ENCODE data around the gene ZC3H7A.

The ZC3H7A gene

DNA sequence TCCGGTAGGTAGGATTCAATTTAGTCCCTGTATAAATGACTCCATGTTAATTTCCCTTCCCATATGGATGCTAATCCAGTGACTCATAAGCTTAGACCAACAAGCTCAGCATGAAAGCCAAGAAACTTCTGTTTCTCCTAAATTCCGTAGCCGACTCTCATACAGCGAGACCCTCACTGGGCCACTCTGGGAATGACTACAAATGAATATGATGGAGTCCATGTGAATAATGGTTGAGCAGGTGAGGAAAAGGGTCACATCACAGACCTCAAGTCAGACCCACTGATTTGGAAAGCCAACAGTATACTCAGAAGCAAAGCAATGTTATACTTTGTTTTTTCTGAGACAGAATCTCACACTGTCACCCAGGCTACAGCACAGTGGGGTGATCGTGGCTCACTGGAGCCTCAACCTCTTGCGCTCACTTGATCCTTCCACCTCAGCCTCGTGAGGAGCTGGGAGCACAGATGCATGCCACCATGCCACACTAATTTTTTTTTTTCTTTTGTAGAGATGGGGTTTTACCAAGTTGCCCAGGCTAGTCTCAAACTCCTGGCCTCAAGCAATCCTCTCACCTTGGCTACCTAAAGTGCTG, 39.7 kb upstream of the ZC3H7A start:
- no peak for DNase-seq (ENCODE audit: extremely low spot score)
- CTCF ChIA-PET: no interaction called here
- POLR2A ChIA-PET: interaction anchor here (1.2 kb wide), 2 partner anchors 15 to 39 kb away, joined by 4 to 5 read pairs; partner anchors contain the start of gene RSL1D1
- TF ChIP-seq SP1 (IDR thresholded peaks at IDR 0.05) (no peak), SUZ12 (IDR thresholded peaks at IDR 0.05) (no peak), TARDBP (IDR thresholded peaks at IDR 0.05) (no peak), LEF1 (IDR thresholded peaks at IDR 0.05; ENCODE audit: borderline replicate concordance) (no peak), BHLHE40 (IDR thresholded peaks at IDR 0.05; ENCODE audit: borderline replicate concordance) (no peak), ZNF384 (IDR thresholded peaks at IDR 0.05) (no peak), FOXK2 (IDR thresholded peaks at IDR 0.05) (no peak), FOXM1 (IDR thresholded peaks at IDR 0.05; ENCODE audit: borderline replicate concordance) (no peak), NFRKB (IDR thresholded peaks at IDR 0.05) (no peak), CTBP1 (IDR thresholded peaks at IDR 0.05; ENCODE audit: borderline replicate concordance) (no peak), FOXA1 (IDR thresholded peaks at IDR 0.05) (no peak), ARNT (IDR thresholded peaks at IDR 0.05) (no peak), ELF4 (IDR thresholded peaks at IDR 0.05) (no peak), HDGF (IDR thresholded peaks at IDR 0.05; ENCODE audit: borderline replicate concordance) (no peak), L3MBTL2 (conservative IDR thresholded peaks at IDR 0.05) (no peak)
- TF ChIP-seq, protein P1, sequence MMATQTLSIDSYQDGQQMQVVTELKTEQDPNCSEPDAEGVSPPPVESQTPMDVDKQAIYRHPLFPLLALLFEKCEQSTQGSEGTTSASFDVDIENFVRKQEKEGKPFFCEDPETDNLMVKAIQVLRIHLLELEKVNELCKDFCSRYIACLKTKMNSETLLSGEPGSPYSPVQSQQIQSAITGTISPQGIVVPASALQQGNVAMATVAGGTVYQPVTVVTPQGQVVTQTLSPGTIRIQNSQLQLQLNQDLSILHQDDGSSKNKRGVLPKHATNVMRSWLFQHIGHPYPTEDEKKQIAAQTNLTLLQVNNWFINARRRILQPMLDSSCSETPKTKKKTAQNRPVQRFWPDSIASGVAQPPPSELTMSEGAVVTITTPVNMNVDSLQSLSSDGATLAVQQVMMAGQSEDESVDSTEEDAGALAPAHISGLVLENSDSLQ (IDR thresholded peaks at IDR 0.05): no peak

DNA sequence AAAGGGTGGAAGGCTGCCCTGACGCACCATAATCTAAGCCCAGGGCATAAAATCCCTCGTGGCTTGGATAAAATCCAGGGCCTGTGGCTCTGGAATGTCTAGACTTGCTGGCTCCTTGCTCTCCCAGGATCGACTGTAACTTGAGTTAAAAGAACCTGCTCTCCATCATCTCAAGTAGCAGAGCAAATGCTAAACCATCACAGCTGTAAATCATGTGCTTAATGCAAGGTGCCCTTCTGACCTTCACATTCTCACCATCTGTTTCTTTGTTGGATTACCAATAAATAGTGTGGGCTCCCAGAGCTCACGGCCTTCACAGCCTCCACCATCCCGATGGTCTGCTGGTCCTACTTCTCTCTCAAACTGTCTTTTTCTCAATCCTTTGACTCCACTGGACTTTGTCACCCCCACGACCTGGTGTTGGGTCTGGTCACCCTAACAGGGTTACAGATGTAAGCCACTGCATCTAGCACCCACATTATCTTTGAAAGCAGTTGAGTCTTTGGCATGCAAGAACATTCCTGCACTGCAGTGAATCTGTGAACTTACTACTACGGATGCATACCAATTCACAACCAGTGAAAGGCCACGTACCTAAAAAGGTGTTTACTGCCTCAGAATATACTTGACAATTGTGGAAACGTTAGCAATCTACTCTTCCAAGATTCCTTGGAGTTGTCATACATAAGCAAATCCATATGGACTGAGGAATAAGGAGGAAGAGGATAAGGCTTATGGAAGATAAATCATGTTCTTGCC, 39.0 kb upstream of the ZC3H7A start:
- ChIA-PET CTCF (interaction anchor here (0.6 kb wide), 1 partner anchor 121 kb away, joined by 3 read pairs; no protein-coding TSS in a partner anchor), POLR2A (interaction anchor here (1.2 to 1.6 kb wide), 2 partner anchors 11 to 38 kb away, joined by 4 to 5 read pairs; no protein-coding TSS in a partner anchor)
- DNase-seq (ENCODE audit: extremely low spot score): no peak
- TF ChIP-seq, protein P1 (IDR thresholded peaks at IDR 0.05): no peak
- no peak for TF ChIP-seq TARDBP (IDR thresholded peaks at IDR 0.05)
- TF ChIP-seq FOXM1 (IDR thresholded peaks at IDR 0.05; ENCODE audit: borderline replicate concordance): no peak
- TF ChIP-seq ELF4 (IDR thresholded peaks at IDR 0.05): no peak
- TF ChIP-seq SP1 (IDR thresholded peaks at IDR 0.05): no peak
- TF ChIP-seq HDGF (IDR thresholded peaks at IDR 0.05; ENCODE audit: borderline replicate concordance): no peak
- TF ChIP-seq L3MBTL2 (conservative IDR thresholded peaks at IDR 0.05): no peak

DNA sequence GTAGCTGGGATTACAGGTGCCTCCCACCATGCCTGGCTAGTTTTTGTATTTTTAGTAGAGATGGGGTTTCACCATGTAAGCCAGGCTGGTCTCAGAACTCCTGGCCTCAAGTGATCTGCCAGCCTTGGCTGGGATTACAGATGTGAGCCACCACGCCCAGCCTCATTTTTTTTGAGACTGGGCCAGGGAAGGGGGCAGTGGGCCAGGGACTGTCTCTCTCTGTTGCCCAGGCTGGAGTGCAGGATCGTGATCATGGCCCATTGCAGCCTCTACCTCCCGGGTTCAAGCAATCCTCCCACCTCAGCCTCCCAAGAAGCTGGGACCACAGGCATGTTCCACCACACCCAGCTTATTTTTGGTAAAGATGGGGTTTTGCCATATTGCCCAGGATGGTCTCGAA, 38.3 kb upstream of the ZC3H7A start:
- ChIA-PET CTCF (interaction anchor here (0.6 kb wide), 1 partner anchor 120 kb away, joined by 3 read pairs; no protein-coding TSS in a partner anchor), POLR2A (interaction anchor here (1.6 to 1.7 kb wide), 2 partner anchors 12 to 38 kb away, joined by 4 read pairs; partner anchors contain the start of gene ZC3H7A)
- TF ChIP-seq HDGF (IDR thresholded peaks at IDR 0.05; ENCODE audit: borderline replicate concordance): no peak
- TF ChIP-seq, protein P1 (IDR thresholded peaks at IDR 0.05): no peak
- TF ChIP-seq FOXM1 (IDR thresholded peaks at IDR 0.05; ENCODE audit: borderline replicate concordance): no peak
- no peak for TF ChIP-seq LEF1 (IDR thresholded peaks at IDR 0.05; ENCODE audit: borderline replicate concordance)
- TF ChIP-seq TARDBP (IDR thresholded peaks at IDR 0.05): no peak
- TF ChIP-seq ARNT (IDR thresholded peaks at IDR 0.05): no peak
- TF ChIP-seq SUZ12 (IDR thresholded peaks at IDR 0.05): no peak
- no peak for TF ChIP-seq FOXK2 (IDR thresholded peaks at IDR 0.05)
- TF ChIP-seq FOXA1 (IDR thresholded peaks at IDR 0.05): no peak
- TF ChIP-seq CTBP1 (IDR thresholded peaks at IDR 0.05; ENCODE audit: borderline replicate concordance): no peak
- no peak for TF ChIP-seq L3MBTL2 (conservative IDR thresholded peaks at IDR 0.05)
- TF ChIP-seq SP1 (IDR thresholded peaks at IDR 0.05): no peak
- TF ChIP-seq BHLHE40 (IDR thresholded peaks at IDR 0.05; ENCODE audit: borderline replicate concordance): no peak
- TF ChIP-seq ELF4 (IDR thresholded peaks at IDR 0.05): no peak
- no peak for TF ChIP-seq ZNF384 (IDR thresholded peaks at IDR 0.05)
- DNase-seq (ENCODE audit: extremely low spot score): no peak

DNA sequence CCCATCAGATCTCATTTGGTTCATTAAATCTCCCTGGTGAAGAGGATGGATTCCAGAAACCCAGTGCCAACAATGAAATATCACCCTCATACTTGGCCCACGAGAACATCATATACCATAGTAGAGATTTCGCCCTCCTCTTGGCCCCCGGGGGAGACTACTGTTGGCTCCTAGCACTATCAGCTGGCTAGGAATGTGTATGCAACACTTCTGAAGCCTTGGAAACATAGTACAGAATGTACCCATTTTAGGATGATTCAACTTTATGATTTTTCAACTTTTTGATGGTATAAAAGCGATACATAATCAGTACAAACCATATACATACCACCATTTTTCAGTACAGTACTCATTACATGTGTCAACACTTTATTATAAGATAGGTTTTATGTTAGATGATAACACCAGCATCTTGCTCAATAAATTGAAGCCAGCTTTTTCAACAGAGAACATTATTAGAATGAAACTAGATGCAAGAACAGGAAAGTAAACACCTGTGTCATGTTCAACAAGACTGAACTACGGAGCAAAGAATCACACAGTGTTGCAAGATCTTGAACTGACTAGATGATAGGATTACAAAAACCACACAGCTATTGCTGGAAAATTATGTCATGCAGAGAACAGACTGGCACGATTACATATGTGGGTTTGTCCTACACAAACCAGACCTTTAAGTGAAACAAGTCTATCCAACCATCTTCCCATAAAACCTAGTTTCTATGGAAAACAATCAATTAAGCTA, 37.1 kb upstream of the ZC3H7A start:
- TF ChIP-seq ZNF384 (IDR thresholded peaks at IDR 0.05) (no peak), LEF1 (IDR thresholded peaks at IDR 0.05; ENCODE audit: borderline replicate concordance) (no peak), CTBP1 (IDR thresholded peaks at IDR 0.05; ENCODE audit: borderline replicate concordance) (no peak), HDGF (IDR thresholded peaks at IDR 0.05; ENCODE audit: borderline replicate concordance) (no peak), ARNT (IDR thresholded peaks at IDR 0.05) (no peak), TARDBP (IDR thresholded peaks at IDR 0.05) (no peak), ELF4 (IDR thresholded peaks at IDR 0.05) (no peak), SUZ12 (IDR thresholded peaks at IDR 0.05) (no peak), FOXM1 (IDR thresholded peaks at IDR 0.05; ENCODE audit: borderline replicate concordance) (no peak), L3MBTL2 (conservative IDR thresholded peaks at IDR 0.05) (no peak), FOXK2 (IDR thresholded peaks at IDR 0.05) (no peak), BHLHE40 (IDR thresholded peaks at IDR 0.05; ENCODE audit: borderline replicate concordance) (no peak), NFRKB (IDR thresholded peaks at IDR 0.05) (no peak), FOXA1 (IDR thresholded peaks at IDR 0.05) (no peak), SP1 (IDR thresholded peaks at IDR 0.05) (no peak)
- TF ChIP-seq, protein P1 (IDR thresholded peaks at IDR 0.05): no peak
- CTCF ChIA-PET: no interaction called here
- no peak for DNase-seq (ENCODE audit: extremely low spot score)
- POLR2A ChIA-PET: interaction anchor here (1.7 kb wide), 1 partner anchor 37 kb away, joined by 4 read pairs; the partner anchor contains the start of gene ZC3H7A

All from HEK293T (cell line).